ENCODE data around the gene HKDC1.

Gene HKDC1

DNA sequence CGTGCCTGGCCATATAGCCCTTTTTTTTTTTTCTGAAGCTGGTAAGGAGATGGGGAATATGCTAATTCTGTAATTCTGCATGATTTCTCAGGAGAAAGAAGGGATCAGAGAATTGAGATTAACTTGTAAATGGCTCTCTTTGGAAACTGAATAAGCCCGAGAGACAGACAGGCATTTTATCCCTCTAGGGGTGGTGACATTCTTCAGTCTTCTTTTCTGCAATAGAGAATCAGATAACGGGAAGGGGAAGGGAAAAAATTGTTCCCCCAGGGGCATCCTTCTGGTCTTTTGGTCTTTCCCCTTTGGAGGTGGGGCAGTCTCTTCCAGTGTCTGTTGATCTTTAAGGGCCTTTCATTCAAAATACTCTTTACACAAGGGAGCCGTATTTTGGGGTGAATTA is 92.4 kb downstream of the HKDC1 start:
- Histone ChIP-seq H3K4me1 (ENCODE audit: control insufficient read depth in 1 of 2, insufficient read depth in 1 of 2, low read depth in 1 of 2, low read length in 1 of 2) (peaks cover 5 to 6% of the 10 kb centered on the region in 2 experiments), H3K36me3 (no peaks in the 10 kb centered on the region), H3K9me3 (no peaks in the 10 kb centered on the region), H3K27ac (no peak overlapping the region), H3K4me3 (ENCODE audit: low read depth in 1 of 2, low read length in 1 of 2) (no peak overlapping the region), H3K27me3 (no peaks in the 10 kb centered on the region)
- TF ChIP-seq, protein P1, sequence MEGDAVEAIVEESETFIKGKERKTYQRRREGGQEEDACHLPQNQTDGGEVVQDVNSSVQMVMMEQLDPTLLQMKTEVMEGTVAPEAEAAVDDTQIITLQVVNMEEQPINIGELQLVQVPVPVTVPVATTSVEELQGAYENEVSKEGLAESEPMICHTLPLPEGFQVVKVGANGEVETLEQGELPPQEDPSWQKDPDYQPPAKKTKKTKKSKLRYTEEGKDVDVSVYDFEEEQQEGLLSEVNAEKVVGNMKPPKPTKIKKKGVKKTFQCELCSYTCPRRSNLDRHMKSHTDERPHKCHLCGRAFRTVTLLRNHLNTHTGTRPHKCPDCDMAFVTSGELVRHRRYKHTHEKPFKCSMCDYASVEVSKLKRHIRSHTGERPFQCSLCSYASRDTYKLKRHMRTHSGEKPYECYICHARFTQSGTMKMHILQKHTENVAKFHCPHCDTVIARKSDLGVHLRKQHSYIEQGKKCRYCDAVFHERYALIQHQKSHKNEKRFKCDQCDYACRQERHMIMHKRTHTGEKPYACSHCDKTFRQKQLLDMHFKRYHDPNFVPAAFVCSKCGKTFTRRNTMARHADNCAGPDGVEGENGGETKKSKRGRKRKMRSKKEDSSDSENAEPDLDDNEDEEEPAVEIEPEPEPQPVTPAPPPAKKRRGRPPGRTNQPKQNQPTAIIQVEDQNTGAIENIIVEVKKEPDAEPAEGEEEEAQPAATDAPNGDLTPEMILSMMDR (IDR thresholded peaks at IDR 0.05), result no peak

DNA sequence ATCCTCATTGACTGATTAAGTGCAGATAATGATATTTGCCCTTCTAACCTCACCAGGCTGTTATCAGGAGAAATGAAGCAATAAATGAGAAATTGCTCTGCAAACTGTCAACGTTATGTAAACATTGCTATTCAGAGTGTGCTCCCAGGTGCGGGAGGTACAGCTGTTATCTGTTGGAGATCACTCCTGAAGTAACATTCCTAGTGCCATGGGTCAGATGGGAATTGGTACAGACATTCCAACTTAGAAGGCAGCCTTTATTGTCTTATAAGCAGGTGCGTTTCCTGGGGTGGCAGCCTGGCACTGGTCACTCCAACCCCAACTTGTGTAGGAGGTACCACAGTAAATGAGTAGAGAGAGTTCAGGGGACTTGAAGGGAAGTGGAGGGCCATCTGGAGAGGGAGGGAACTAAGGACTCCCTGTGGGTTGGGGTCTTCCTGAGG is 95.0 kb downstream of the HKDC1 start:
- no peak overlapping the region for H3K4me3 ChIP-seq (ENCODE audit: low read depth in 1 of 2, low read length in 1 of 2)
- TF ChIP-seq, protein P1 (IDR thresholded peaks at IDR 0.05), result no peak

DNA sequence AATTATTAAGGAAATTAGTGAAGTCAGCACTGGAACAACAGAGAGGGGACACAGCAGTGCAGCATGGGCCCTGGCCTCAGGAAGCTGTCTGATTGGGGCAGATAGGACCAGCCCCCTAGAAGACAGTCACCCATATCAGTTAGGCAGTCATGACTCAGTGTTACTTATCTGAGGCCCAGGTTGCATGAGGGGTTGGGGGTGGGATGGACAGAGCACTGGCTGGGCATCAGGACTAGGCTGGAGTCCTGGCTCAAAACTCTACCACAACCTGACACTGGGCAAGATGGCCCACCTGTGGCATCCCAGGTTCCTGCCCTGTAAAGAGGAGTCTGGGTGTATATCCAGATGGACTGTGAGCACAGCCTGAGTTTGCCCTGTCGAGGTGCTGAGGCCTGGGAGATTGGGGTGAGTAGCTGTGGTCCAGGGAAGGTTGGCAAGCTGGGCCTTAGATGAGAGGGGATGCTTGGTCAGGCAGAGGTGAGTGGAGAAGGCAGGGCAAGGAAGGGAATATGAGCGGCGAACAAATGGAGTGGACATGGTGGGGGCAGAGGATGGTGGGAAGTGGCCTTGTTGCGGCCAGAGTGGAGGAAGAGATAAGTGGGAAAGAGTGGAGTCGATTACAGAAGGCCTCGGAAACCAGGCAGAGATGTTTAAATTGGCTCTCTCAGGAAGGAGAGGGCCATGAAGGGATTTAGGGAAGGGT is 95.6 kb downstream of the HKDC1 start:
- Histone ChIP-seq H3K4me1 (ENCODE audit: control insufficient read depth in 1 of 2, insufficient read depth in 1 of 2, low read depth in 1 of 2, low read length in 1 of 2) (peaks cover 28 to 29% of the 10 kb centered on the region in 2 experiments), H3K27ac (no peak overlapping the region), H3K27me3 (no peaks in the 10 kb centered on the region), H3K4me3 (ENCODE audit: low read depth in 1 of 2, low read length in 1 of 2) (no peak overlapping the region), H3K36me3 (no peaks in the 10 kb centered on the region), H3K9me3 (no peaks in the 10 kb centered on the region)
- TF ChIP-seq, protein P1 (IDR thresholded peaks at IDR 0.05), result no peak

More for the DNA sequence above, 95.0 kb downstream of the HKDC1 start:
- no peak overlapping the region for H3K27ac ChIP-seq
- peaks cover 22 to 23% of the 10 kb centered on the region in 2 experiments for H3K4me1 ChIP-seq (ENCODE audit: control insufficient read depth in 1 of 2, insufficient read depth in 1 of 2, low read depth in 1 of 2, low read length in 1 of 2)
- H3K9me3 ChIP-seq, result no peaks in the 10 kb centered on the region
- H3K27me3 ChIP-seq, result no peaks in the 10 kb centered on the region
- H3K36me3 ChIP-seq, result no peaks in the 10 kb centered on the region

DNA sequence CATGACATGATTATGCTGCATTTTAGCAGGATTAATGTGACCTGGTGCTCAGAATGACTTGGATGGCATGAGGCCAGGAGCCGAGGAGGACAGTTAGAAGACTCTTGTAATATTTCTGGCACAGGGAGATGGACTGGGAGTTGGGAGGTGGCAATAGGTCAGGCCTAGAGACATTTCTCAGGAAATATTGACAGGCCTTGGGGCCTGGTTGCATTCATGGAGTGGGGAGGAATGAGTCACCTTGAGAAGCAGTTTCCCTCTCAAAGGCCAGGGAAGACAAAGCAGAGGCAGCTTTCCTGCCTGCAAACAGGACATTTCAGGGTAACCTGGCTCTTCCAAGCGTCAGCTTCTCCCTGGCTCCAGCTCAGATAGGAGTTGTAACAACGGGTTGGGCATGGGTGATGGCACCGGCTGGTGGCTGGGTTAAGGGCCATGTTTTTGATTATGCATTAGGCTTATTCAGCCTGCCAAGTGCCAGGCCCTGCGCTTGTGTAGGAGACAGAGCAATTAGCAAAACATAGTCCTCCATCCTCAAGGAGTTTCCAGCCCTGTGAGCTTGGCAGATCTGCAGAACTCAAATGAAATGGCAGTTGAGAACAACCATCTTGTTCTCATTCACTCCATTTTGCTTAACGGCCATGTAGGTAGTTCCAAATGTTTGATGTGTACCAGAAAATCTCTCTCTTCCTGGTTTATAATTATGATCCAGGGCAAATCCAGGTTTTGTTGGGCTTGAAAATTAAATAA is 96.4 kb downstream of the HKDC1 start:
- H3K4me3 ChIP-seq (ENCODE audit: low read depth in 1 of 2, low read length in 1 of 2), result no peak overlapping the region
- H3K9me3 ChIP-seq, result no peaks in the 10 kb centered on the region
- no peak overlapping the region for H3K27ac ChIP-seq
- H3K4me1 ChIP-seq (ENCODE audit: control insufficient read depth in 1 of 2, insufficient read depth in 1 of 2, low read depth in 1 of 2, low read length in 1 of 2), result peaks cover 35% of the 10 kb centered on the region in 2 experiments
- TF ChIP-seq, protein P1 (IDR thresholded peaks at IDR 0.05), result no peak
- H3K36me3 ChIP-seq, result no peaks in the 10 kb centered on the region
- H3K27me3 ChIP-seq, result no peaks in the 10 kb centered on the region
